Eye (tissue), 1 donor: ENCODE data around the gene SKAP2.
A peak's percentile ranks its signal among the peaks of the same experiment; 100 is the strongest.

Experiments used
- DNase-seq: peaks from one replicate; pipeline ENCODE4 v3.0.0-alpha.2; 2015

The SKAP2 gene

DNA sequence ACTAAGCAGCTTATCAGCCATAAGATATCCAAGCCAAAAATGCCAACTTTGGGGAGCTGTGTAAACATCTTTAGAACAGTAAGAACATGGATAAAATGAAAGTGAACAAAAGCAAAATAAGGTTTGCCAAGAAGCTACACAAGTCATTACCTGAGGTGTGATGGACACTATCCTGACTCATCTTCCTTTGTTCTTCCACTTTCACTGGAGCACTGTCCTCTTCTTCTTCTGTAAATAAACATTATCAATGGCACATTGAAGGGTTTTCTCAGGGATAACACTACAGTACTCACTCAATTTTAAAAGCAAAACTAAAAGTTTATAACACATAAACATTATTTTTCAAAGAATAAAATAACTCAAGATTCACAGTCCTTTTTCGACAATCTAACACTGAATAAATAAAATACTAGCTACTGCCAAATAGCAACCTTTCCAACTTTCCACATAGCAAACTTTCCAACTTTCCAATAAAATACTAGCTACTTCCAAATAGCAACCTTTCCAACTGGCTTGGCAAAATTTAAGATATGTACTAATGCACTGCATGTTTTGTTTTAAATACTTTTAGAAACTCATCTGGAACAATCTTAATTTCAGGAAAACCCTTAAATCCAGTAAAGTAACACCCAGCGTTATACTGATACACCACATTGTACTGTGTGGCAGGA is 174.1 kb downstream of the SKAP2 start:
- DNase-seq = no peak

DNA sequence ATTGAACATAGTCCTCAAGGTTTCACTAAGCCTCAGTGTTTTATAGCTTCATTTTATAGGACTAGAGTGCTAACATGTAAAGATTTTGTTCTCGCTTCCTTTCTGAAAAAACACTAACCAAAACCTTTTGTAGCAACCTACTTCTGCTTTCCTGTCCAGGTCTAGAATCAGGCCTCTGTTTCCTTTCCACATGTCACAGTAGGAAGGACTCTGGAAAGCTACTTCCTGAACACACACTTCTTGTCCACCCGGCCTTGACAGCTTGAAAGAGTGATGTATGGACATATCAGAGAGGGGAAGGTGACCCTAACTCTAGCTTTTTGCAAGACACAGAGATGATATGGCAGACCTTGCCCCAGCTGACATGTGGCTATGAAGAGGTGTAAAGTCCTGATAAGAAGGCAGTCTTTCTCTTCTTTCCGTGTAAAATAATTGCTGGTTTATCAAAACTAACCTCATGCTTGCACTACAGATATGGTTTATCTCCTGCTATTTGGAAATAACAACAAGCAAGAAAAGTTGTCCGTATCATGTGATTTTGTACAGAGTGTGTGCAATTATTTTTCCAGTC is 175.4 kb downstream of the SKAP2 start:
- DNase-seq = no peak

DNA sequence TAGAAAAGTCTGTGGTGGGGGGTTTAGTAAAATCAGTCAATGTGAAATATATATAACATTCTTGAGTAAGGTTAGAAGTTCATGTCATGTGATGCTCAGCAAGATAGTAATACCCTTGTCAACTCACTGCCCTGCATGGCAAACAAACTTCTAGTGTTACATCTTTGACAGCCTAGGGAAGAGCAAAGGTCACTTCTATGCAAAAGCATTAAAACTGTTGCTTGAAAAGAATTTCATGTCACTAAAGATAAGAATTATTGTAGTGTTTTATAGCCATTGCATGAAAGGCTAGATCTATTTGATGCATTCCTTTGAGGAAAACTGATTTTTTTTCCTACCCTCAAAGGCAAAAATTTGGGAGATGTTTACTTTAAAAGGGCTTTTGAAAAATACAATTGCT is 176.0 kb downstream of the SKAP2 start:
- no peak for DNase-seq

- DNase-seq = no peak
These were observed 177.4 kb downstream of the SKAP2 start for GRCh38 chr7:26687032-26687431.

DNA sequence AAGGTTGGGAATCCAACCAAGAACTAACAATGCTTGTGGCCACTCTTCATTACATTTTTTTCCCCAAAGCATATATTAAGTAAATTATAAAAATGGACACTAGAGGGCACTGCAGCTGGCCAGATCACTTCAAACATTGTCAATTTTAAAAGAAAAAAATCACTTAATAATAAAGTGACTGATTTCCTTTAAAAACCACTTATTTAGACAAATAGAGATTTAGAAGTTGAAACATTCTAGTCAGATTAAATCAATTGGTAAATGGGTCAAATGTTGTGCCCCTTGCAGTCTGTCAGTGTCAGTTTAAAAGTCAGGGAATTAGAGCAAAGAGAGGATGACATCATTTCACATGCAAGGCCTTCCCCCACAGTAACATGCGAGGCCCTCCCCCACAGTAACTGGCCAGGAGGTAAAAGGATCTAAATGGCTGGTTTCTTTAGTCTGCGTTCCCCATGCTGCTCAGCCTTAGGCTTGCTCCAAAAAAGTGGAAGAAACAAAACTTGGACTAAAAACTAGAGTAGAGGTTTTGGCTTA is 177.9 kb downstream of the SKAP2 start:
- peak; percentile 85 for DNase-seq

DNA sequence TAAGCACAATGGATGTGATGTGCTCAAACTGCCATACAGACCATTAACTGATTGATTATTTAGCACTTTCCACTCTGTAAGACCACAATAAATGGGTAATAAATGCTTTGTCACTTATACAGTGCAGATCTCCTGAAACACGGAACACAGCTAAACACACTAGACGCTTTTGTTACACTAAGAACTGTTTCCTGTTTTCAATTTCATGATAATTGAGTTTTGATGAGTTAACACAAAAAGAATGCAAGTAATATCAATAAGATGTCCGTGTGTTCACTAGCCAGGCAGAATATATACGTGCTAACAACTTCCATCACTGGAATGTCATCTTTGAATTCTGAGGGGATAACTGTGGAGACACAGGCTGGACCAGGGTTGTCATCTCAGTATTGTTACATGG is 178.8 kb downstream of the SKAP2 start:
- DNase-seq = no peak

DNA sequence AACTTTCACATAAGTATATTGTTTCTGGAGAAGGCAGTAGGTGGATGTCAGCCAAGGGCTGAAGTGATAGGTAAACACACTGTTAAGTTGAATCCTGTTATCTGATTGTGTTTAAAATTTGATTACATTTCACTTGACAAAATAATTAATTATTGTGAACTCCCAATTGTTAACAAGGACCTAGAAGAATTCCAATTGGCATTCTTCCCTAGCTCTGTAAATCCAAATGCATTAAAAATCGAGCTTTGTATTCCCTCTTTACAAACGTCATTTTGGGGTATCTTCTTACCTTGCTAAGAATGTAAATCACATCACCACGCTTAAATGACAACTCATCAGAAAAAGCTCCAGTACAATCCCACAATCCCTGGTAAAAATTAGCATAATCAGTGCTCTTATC is 179.9 kb downstream of the SKAP2 start:
- no peak for DNase-seq

- DNase-seq = no peak
These were observed 181.1 kb downstream of the SKAP2 start for GRCh38 chr7:26683277-26683676.

DNA sequence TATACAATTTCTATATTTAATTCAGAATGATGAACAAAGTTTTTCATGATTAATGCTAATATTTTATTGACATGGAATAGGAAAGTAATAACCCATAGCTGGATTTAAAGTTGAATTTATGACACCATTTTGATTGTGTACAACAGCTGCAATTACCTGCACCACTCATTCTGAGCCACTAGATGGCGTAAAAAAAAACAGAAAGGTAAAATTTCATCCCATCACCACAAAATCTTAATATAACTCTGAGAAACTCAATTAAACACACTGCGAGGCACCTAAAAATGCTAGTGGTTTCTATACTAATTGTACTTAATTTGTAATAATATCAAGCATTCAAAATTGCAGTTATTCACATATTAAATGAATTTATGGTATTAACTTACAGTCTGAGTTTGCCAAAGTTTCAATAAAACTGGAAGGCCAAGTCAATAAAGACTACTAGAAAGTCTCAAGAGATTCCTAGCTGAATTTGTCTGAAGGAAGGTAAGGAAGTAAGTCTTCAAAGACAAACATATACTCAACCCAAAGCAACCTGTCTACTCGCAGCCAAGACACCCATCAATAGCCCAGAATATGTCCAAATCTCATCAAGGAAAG is 182.5 kb downstream of the SKAP2 start:
- peak; percentile 73 for DNase-seq

GRCh38 chr7:26680587-26680986 is 183.8 kb downstream of the SKAP2 start:
- no peak for DNase-seq

GRCh38 chr7:26675143-26675887 is 189.1 kb downstream of the SKAP2 start:
- no peak for DNase-seq

DNA sequence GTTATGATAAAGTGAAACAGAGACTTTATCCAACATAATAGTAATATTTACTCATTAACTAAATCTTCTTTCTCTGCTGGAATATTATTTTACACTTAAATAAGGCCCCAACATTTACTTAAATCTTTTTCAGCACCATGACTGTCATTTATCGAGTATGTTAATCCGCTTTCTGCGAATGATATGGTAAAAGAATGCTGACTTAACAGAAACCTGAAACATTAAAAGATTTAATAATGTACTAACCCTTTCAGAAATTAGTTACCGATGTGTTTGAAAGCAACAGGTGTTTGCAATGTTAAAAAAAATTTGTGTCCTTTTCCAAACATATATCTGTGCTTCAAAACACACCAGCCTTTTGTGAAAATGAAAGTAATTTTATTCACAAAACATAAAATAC is 190.5 kb downstream of the SKAP2 start:
- DNase-seq = no peak

DNA sequence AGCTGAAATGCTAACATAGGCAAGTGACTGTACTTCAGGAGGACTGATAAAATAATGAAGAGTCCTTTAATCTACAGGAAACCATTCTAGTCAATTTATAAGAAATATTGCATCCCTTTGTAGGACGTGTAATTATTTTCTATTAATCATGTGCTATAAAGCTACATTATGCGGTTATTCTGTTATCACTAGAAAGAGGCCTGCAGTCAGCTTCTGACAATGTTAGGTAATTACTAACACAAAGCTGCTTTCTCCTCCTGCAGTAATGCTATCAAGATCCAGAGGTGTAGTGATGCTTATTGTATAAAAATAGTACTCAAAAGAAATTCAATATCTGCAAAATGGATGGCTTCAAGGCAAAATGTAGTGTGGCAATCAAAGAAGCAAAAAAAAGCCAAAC is 191.1 kb downstream of the SKAP2 start:
- DNase-seq = no peak

- DNase-seq = no peak
These were observed 193.5 kb downstream of the SKAP2 start for GRCh38 chr7:26670841-26671240.

DNA sequence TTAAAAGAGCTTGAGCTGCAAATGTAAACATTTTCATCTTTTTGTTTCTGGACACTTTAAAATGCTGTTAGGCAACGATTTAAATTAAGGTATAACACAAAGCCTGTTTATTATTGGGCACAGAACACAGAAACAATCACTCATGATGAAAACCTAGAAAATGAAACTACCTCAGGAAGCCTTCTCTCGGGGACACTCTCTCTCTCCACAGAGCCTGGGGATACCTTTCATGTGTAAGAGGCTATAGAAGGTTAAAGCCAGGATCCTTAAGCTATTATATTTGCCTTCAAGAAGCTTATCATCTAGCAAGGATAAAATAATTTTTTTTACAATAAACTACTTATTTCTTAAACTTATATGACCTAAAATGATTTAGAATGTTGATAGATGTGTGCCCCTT is 194.1 kb downstream of the SKAP2 start:
- no peak for DNase-seq

DNA sequence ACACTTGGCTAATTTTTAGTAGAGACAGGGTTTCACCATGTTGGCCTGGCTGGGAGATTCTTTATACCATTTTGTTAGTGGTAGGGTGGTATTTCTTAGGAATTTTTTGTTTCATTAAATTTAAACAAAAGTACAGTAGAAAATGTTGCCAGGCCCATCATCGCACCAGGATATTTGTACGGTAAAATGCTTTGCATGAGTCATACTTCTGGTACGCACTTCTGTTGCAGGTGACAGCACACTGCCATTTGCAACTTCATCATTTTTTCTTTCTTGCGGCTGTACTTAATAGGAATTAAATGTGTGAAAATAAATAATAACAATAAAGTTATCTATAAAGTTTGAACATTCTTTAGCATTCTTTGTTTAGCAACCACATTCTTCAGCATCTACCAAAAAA is 195.6 kb downstream of the SKAP2 start:
- no peak for DNase-seq

DNA sequence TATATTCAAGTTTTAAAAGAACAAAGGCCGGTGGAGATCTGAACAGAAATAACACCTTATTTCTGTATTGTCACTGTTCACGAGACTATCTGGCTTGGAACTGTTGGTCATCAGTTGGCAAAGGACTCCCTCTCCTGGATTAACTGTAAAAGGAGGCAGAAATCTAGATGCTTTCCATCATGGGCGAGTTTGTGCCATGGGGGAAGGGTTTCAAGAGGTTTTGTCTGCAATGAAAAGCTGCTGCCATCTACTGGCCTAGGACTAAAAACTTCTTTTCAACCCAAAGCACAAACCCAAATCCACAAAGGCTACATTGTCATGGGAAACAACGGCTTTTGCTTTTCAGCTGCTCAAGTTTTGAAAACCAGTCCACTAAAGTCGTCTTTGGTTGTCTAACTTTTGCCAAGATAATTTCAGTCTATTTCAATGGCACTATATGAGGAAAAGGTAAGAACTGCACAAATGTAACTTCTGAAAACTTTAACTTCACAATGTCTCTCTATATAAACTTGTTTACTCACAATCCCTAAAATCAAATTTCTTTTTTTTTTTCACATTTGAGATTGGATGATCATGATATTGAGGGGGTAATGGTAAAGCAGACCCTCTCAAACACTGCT is 196.8 kb downstream of the SKAP2 start:
- peak; percentile 98 for DNase-seq

DNA sequence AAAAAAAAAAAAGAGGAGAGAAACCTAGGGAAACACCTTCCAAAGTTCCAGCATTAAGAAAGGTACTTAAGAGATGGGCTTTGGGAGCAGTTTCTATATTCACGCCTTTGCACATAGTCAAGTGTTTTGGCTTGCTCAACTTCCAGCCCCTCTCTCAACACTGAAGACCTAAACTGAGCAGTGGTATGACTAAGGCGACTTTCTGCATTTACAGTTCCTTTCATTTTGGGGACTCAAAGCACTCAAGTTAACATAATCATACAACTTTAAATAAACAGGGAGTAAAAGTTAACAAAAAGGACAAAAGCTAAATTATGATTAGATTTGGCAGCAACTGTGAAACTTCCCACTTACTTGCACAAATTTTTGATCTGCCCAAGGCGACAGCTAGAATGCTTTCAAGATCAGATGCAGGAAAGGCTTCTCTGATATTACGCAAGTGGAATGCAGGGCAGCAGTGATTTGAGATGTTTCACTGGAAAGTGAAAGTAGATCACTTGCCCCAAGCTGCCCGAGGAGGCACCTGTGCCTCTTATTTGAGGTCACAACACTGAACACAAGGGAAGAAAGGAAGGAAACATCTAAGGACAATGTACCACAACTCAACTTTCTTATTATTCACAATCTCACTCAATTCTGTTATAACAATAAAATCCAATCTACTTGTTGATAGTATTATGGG is 199.5 kb downstream of the SKAP2 start:
- peak; percentile 49 for DNase-seq

GRCh38 chr7:26664274-26664673 is 200.1 kb downstream of the SKAP2 start:
- no peak for DNase-seq

DNA sequence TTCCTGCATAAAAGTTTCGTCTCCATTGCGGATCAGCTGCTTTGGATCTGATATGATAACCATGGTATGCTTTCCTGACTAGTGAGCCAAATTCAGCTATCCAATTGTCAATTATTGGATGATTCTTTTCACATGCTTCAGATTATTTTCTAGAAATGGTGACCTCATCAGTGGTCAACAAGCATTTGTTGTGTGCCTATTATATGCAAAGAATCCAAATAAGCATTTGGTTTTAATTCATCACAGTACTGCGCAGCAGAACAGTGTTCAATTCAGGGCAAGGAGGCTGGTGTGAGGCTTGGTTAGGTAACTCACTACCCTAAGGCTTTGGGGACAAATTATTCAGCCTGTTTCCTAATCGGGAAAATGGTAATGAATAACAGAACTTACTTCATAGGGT is 200.5 kb downstream of the SKAP2 start:
- no peak for DNase-seq

DNA sequence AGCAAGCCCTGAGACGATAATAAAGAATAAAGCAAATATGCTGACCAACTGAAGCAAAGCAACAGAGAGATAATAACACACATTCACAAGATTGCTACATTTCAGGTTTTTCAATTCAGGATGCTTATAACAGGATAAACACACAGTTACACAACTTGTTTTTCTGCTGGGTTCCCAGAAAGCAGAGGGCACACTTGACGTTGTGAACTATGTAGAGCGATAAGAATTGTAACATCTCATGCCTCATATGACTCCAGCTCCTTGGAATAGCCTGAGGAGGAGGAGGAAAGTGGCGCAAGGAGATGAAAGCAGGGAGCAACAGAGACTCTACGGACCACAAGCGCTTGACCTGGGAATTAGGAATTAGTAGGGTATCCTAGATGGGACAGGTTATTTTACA is 201.7 kb downstream of the SKAP2 start:
- DNase-seq = no peak

GRCh38 chr7:26659121-26659520 is 205.3 kb downstream of the SKAP2 start:
- no peak for DNase-seq
